PC-3 (cell line): ENCODE data around the gene NPBWR2. TPM values are rescaled to one million over a fixed set of nuclear protein-coding genes. Genes with fewer than 3 reads are reported as not detected.

Experiments
- ATAC-seq: fragments of 200-7000 bp; cut with Tn5 transposase; 2 replicates; pipeline ENCODE4 v1.9.1; 2020; ENCODE audit warnings: mild to moderate bottlenecking, moderate library complexity
- BruUV-seq: library from RNA; stranded (reverse); fragments of 400-500 nt; replicated peaks from 2 replicates; lab custom pipeline; 2021; lab: Mats Ljungman, UMichigan
- CTCF ChIA-PET: fragments of 300-600 bp; sonication (Branson Sonifier 250); formaldehyde crosslinking; loops from one replicate; lab custom pipeline; 2022; ENCODE audit warnings: antibody characterized with exemption; lab: Charles Lee
- POLR2A ChIA-PET: fragments of 300-600 bp; sonication (Branson Sonifier 250); formaldehyde crosslinking; loops from one replicate; lab custom pipeline; 2022; ENCODE audit warnings: antibody characterized with exemption; ENCODE audit not compliant: unreplicated experiment; lab: Charles Lee
- DNase-seq: peaks from one replicate; pipeline ENCODE4 v3.0.0-alpha.2; 2015
- H2AFZ ChIP-seq: fragments of 300-600 bp; sonication (generic); 2 replicates; pipeline ENCODE4 v1.6.0; 2016; ENCODE audit warnings: antibody characterized with exemption, low read length
- H3F3A ChIP-seq: fragments of 300-600 bp; sonication (generic); one replicate; pipeline ENCODE4 v1.6.0; 2017; ENCODE audit warnings: antibody characterized with exemption, low read length, control low read depth, mild to moderate bottlenecking; ENCODE audit not compliant: unreplicated experiment
- H3K27ac ChIP-seq: fragments of 300-600 bp; sonication (generic); 2 replicates; pipeline ENCODE4 v1.5.1; 2016; ENCODE audit warnings: mild to moderate bottlenecking, low read length
- H3K27me3 ChIP-seq: fragments of 300-600 bp; sonication (generic); 2 replicates; pipeline ENCODE4 v1.6.1; 2016; ENCODE audit warnings: low read length, mixed read lengths
- H3K36me3 ChIP-seq: fragments of 300-600 bp; sonication (generic); 2 replicates; pipeline ENCODE4 v1.6.1; 2016; ENCODE audit warnings: low read depth, mixed run types, low read length, mixed read lengths
- H3K4me1 ChIP-seq: fragments of 300-600 bp; sonication (generic); 2 replicates; pipeline ENCODE4 v1.5.1; 2016; ENCODE audit warnings: low read length; ENCODE audit not compliant: insufficient read depth
- H3K4me2 ChIP-seq: fragments of 300-600 bp; sonication (generic); 2 replicates; pipeline ENCODE4 v1.6.0; 2016; ENCODE audit warnings: low read length
- H3K4me3 ChIP-seq: fragments of 300-600 bp; sonication (generic); 2 replicates; pipeline ENCODE4 v1.5.1; 2016; ENCODE audit warnings: mild to moderate bottlenecking, low read length, mixed read lengths
- H3K79me2 ChIP-seq: fragments of 300-600 bp; sonication (generic); 2 replicates; pipeline ENCODE4 v1.6.1; 2017; ENCODE audit warnings: low read length, mixed read lengths
- H3K9ac ChIP-seq: fragments of 300-600 bp; sonication (generic); 2 replicates; pipeline ENCODE4 v1.6.0; 2016; ENCODE audit warnings: mild to moderate bottlenecking, low read length
- H3K9me2 ChIP-seq: fragments of 300-600 bp; sonication (generic); replicated peaks from 2 replicates; pipeline ENCODE4 v1.6.1; 2016; ENCODE audit warnings: mixed run types, low read length, mixed read lengths
- H3K9me3 ChIP-seq: fragments of 300-600 bp; sonication (generic); 2 replicates; pipeline ENCODE4 v1.6.1; 2016; ENCODE audit warnings: low read length, mixed read lengths
- H4K20me1 ChIP-seq: fragments of 300-600 bp; sonication (generic); 2 replicates; pipeline ENCODE4 v1.6.1; 2016; ENCODE audit warnings: low read length, mixed read lengths
- CTCF ChIP-seq: fragments of 300-600 bp; sonication (generic); conservative IDR thresholded peaks from 2 replicates; pipeline ENCODE4 v1.5.1; 2017; ENCODE audit warnings: antibody characterized with exemption, low read depth, mild to moderate bottlenecking, low read length
- EZH2 ChIP-seq: fragments of 300-600 bp; sonication (generic); IDR thresholded peaks from one replicate; pipeline ENCODE4 v1.6.1; 2017; ENCODE audit warnings: antibody characterized with exemption, mild to moderate bottlenecking, low read length; ENCODE audit not compliant: unreplicated experiment
- EZH2phosphoT487 ChIP-seq: fragments of 300-600 bp; sonication (generic); IDR thresholded peaks from 2 replicates; pipeline ENCODE4 v1.6.1; 2018; ENCODE audit warnings: mild to moderate bottlenecking, antibody characterized with exemption, low read length, borderline replicate concordance
- intact Hi-C: fragments of 100-400 bp; cut with micrococcal nuclease; formaldehyde crosslinking; loops from 2 replicates; pipeline ENCODE4 v1.9.0; 2023
- total RNA-seq: library from RNA; depleted of rRNA; stranded (reverse); fragments of >200 nt; gene quantifications from 2 replicates; pipeline ENCODE4 v1.2.3, GENCODE V29; 2014

Gene NPBWR2
- total RNA-seq, 1 experiment from 2014 or later: not detected

- ATAC-seq: no peak
These were observed 8.7 kb upstream of the NPBWR2 start for GRCh38 chr20:64116016-64116415.

GRCh38 chr20:64115171-64115911 lies 8.0 kb upstream of the NPBWR2 start:
- Histone ChIP-seq H3K27me3 (no peaks in the 10 kb centered on the region), H3K27ac (no peak overlapping the region), H4K20me1 (no peaks in the 10 kb centered on the region), H3K36me3 (no peaks in the 10 kb centered on the region), H3F3A (no peaks in the 10 kb centered on the region), H2AFZ (no peak overlapping the region), H3K9me3 (no peaks in the 10 kb centered on the region), H3K4me3 (no peak overlapping the region), H3K4me1 (no peaks in the 10 kb centered on the region; the same call in 1 of the 2 replicates), H3K79me2 (no peaks in the 10 kb centered on the region), H3K9me2 (no peaks in the 10 kb centered on the region), H3K4me2 (no peak overlapping the region), H3K9ac (no peak overlapping the region)
- ChIA-PET POLR2A (no interaction called here), CTCF (interaction anchor here (0.5 kb wide), 1 partner anchor 331 kb away, joined by 4 read pairs; no protein-coding TSS in a partner anchor)
- BruUV-seq: no TSS peak
- no peak for DNase-seq
- no peak for TF ChIP-seq EZH2
- TF ChIP-seq CTCF: no peak
- TF ChIP-seq EZH2phosphoT487: no peak
- ATAC-seq: no peak
- intact Hi-C loops: no loop called here

More at GRCh38 chr20:64116016-64116415, 8.7 kb upstream of the NPBWR2 start:
- H3K9me2 ChIP-seq: no peaks in the 10 kb centered on the region
- intact Hi-C loops: no loop called here
- DNase-seq: no peak
- no peak overlapping the region for H3K27ac ChIP-seq
- H3K36me3 ChIP-seq: no peaks in the 10 kb centered on the region
- H3K79me2 ChIP-seq: no peaks in the 10 kb centered on the region
- H4K20me1 ChIP-seq: no peaks in the 10 kb centered on the region
- no peaks in the 10 kb centered on the region for H3F3A ChIP-seq
- H3K9ac ChIP-seq: no peak overlapping the region
- H3K4me1 ChIP-seq: no peaks in the 10 kb centered on the region; the same call in 1 of the 2 replicates
- H2AFZ ChIP-seq: no peak overlapping the region
- no peak overlapping the region for H3K4me2 ChIP-seq
- no peak overlapping the region for H3K4me3 ChIP-seq
- H3K9me3 ChIP-seq: no peaks in the 10 kb centered on the region
- TF ChIP-seq CTCF (no peak), EZH2phosphoT487 (no peak), EZH2 (no peak)
- no peaks in the 10 kb centered on the region for H3K27me3 ChIP-seq
- no TSS peak for BruUV-seq
- CTCF ChIA-PET: no interaction called here
- POLR2A ChIA-PET: no interaction called here
